SK-N-SH (cell line): ENCODE data around the gene PARP8.

ENCODE experiments used
- EP300 ChIP-seq, 2 experiments: IDR thresholded peaks; 2 replicates each; pipeline versions ENCODE4 v1.4.0 to v1.6.1; 2012; ENCODE audit warnings: borderline replicate concordance in 1 of 2, low read depth in 1 of 2, low read length in 1 of 2
- EZH2phosphoT487 ChIP-seq: fragments of 200-600 bp; sonication (generic); IDR thresholded peaks from 2 replicates; pipeline ENCODE4 v1.6.1; 2017; ENCODE audit warnings: low read depth, mixed run types, mild to moderate bottlenecking, antibody characterized with exemption, moderate library complexity, borderline replicate concordance
- FOXM1 ChIP-seq: IDR thresholded peaks from 2 replicates; pipeline ENCODE4 v1.4.0; 2012; ENCODE audit warnings: low read depth, mild to moderate bottlenecking
- GABPA ChIP-seq: IDR thresholded peaks from 2 replicates; pipeline ENCODE4 v1.4.0; 2012; ENCODE audit warnings: low read depth, mild to moderate bottlenecking
- MAX ChIP-seq: IDR thresholded peaks from 2 replicates; pipeline ENCODE4 v1.4.0; 2012; ENCODE audit warnings: low read depth
- MXI1 ChIP-seq: IDR thresholded peaks from 2 replicates; pipeline ENCODE4 v1.6.1; 2012; ENCODE audit warnings: mild to moderate bottlenecking, low read depth, low read length, improper control_type of control experiment
- POLR2AphosphoS5 ChIP-seq: IDR thresholded peaks from 2 replicates; pipeline ENCODE4 v1.6.1; 2012; ENCODE audit warnings: low read depth, low read length
- RCOR1 ChIP-seq: fragments of 150-350 bp; IDR thresholded peaks from 2 replicates; pipeline ENCODE4 v1.6.1; 2017; ENCODE audit warnings: antibody characterized with exemption, low read length
- TAF1 ChIP-seq: IDR thresholded peaks from 2 replicates; pipeline ENCODE4 v1.6.1; 2012; ENCODE audit warnings: low read depth, mild to moderate bottlenecking, low read length, moderate library complexity, borderline replicate concordance
- TCF12 ChIP-seq: IDR thresholded peaks from 2 replicates; pipeline ENCODE4 v1.4.0; 2012
- TEAD4 ChIP-seq: IDR thresholded peaks from 2 replicates; pipeline ENCODE4 v1.4.0; 2012; ENCODE audit warnings: mild to moderate bottlenecking, borderline replicate concordance; ENCODE audit not compliant: insufficient read depth
- YY1 ChIP-seq: IDR thresholded peaks from 2 replicates; pipeline ENCODE4 v1.4.0; 2012; ENCODE audit warnings: low read depth, mild to moderate bottlenecking
- TF ChIP-seq, protein P1 (sequence below): fragments of 200-600 bp; sonication (generic); IDR thresholded peaks from 2 replicates; pipeline ENCODE4 v1.6.1; 2017; ENCODE audit warnings: antibody characterized with exemption, mild to moderate bottlenecking, moderate library complexity

GRCh38 chr5:50751064-50751657, 84.7 kb downstream of the PARP8 start:
- TF ChIP-seq MXI1, result no peak
- TF ChIP-seq, protein P1, sequence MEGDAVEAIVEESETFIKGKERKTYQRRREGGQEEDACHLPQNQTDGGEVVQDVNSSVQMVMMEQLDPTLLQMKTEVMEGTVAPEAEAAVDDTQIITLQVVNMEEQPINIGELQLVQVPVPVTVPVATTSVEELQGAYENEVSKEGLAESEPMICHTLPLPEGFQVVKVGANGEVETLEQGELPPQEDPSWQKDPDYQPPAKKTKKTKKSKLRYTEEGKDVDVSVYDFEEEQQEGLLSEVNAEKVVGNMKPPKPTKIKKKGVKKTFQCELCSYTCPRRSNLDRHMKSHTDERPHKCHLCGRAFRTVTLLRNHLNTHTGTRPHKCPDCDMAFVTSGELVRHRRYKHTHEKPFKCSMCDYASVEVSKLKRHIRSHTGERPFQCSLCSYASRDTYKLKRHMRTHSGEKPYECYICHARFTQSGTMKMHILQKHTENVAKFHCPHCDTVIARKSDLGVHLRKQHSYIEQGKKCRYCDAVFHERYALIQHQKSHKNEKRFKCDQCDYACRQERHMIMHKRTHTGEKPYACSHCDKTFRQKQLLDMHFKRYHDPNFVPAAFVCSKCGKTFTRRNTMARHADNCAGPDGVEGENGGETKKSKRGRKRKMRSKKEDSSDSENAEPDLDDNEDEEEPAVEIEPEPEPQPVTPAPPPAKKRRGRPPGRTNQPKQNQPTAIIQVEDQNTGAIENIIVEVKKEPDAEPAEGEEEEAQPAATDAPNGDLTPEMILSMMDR, result peak; percentile 96
- no peak for TF ChIP-seq YY1
- TF ChIP-seq POLR2AphosphoS5, result no peak
- TF ChIP-seq EZH2phosphoT487, result no peak
- no peak for TF ChIP-seq RCOR1
- no peak for TF ChIP-seq TCF12
- no peak for TF ChIP-seq TAF1
- TF ChIP-seq EP300 (IDR thresholded peaks at IDR 0.05; ENCODE audit: borderline replicate concordance in 1 of 2, low read depth in 1 of 2, low read length in 1 of 2), result no peak
- TF ChIP-seq TEAD4, result no peak
- no peak for TF ChIP-seq GABPA
- TF ChIP-seq FOXM1, result no peak
- no peak for TF ChIP-seq MAX
